Measurements from ENCODE around the gene ATG16L2.
"Not testable (repeated sequence)": the region's sequence is repeated elsewhere in the genome, so short reads cannot be mapped to it uniquely, and the experiment has no call there.

The ATG16L2 gene

GRCh38 chr11:72826191-72826941, 12.2 kb downstream of the ATG16L2 start:
- no peak for DNase-seq

GRCh38 chr11:72826942-72827480, 12.8 kb downstream of the ATG16L2 start:
- DNase-seq = no peak

GRCh38 chr11:72827656-72828055, 13.4 kb downstream of the ATG16L2 start:
- not testable (repeated sequence) for DNase-seq

GRCh38 chr11:72828081-72828567, 13.9 kb downstream of the ATG16L2 start:
- DNase-seq = no peak

GRCh38 chr11:72828692-72829101, 14.5 kb downstream of the ATG16L2 start:
- no peak for DNase-seq

GRCh38 chr11:72829178-72829577, 15.0 kb downstream of the ATG16L2 start:
- DNase-seq = no peak

GRCh38 chr11:72829884-72830533, 15.8 kb downstream of the ATG16L2 start:
- no peak for DNase-seq

- DNase-seq = peak; percentile 56
Measured at GRCh38 chr11:72831521-72832300, 17.5 kb downstream of the ATG16L2 start.

GRCh38 chr11:72832301-72833082, 18.3 kb downstream of the ATG16L2 start:
- DNase-seq = no peak

GRCh38 chr11:72833083-72833733, 19.0 kb downstream of the ATG16L2 start:
- DNase-seq = no peak

GRCh38 chr11:72833811-72834493, 19.7 kb downstream of the ATG16L2 start:
- DNase-seq = no peak

GRCh38 chr11:72834905-72835304, 20.7 kb downstream of the ATG16L2 start:
- no peak for DNase-seq

GRCh38 chr11:72836111-72836510, 21.9 kb downstream of the ATG16L2 start:
- no peak for DNase-seq

GRCh38 chr11:72838691-72839305, 24.6 kb downstream of the ATG16L2 start:
- no peak for DNase-seq

GRCh38 chr11:72840780-72841179, 26.6 kb downstream of the ATG16L2 start:
- no peak for DNase-seq

- DNase-seq = no peak
Measured at GRCh38 chr11:72841397-72841796, 27.2 kb downstream of the ATG16L2 start.

- no peak for DNase-seq
Measured at GRCh38 chr11:72842126-72842525, 27.9 kb downstream of the ATG16L2 start.

- DNase-seq = no peak
Measured at GRCh38 chr11:72842653-72843330, 28.6 kb downstream of the ATG16L2 start.

GRCh38 chr11:72844356-72844755, 30.1 kb downstream of the ATG16L2 start:
- DNase-seq = no peak

GRCh38 chr11:72848846-72849466, 34.7 kb downstream of the ATG16L2 start:
- DNase-seq = peak; percentile 63

Measured in CD4-positive, alpha-beta T cell treated with Interleukin-17A for 4 hours (primary cell).